OCI-LY7 (cell line): ENCODE results near the gene ENOSF1. TPM values are rescaled to one million over a fixed set of nuclear protein-coding genes. Genes with fewer than 3 reads are reported as not detected.

Experiments used
- BruUV-seq: library from RNA; stranded (reverse); fragments of 400-500 nt; replicated peaks from 2 replicates; lab custom pipeline; 2021; lab: Mats Ljungman, UMichigan
- CTCF ChIA-PET: fragments of 300-600 bp; sonication (Branson Sonifier 250); formaldehyde crosslinking; loops from one replicate; lab custom pipeline; 2022; ENCODE audit warnings: antibody characterized with exemption; ENCODE audit not compliant: unreplicated experiment; lab: Charles Lee
- POLR2A ChIA-PET: fragments of 300-600 bp; sonication (Branson Sonifier 250); formaldehyde crosslinking; loops from one replicate; lab custom pipeline; 2022; ENCODE audit warnings: antibody characterized with exemption; lab: Charles Lee
- DNase-seq: peaks from one replicate; pipeline ENCODE4 v3.0.0-alpha.2; 2015; ENCODE audit warnings: low spot score
- H2AFZ ChIP-seq: fragments of 200-600 bp; sonication (generic), shearing (Covaris generic); 2 replicates; pipeline ENCODE4 v1.6.1; 2014; ENCODE audit warnings: mild to moderate bottlenecking, antibody characterized with exemption, low read length, moderate library complexity
- H3K27ac ChIP-seq: fragments of 200-600 bp; sonication (generic); 2 replicates; pipeline ENCODE4 v1.5.1; 2014; ENCODE audit warnings: mixed run types, low read depth, mild to moderate bottlenecking, moderate library complexity, low read length, inconsistent platforms; ENCODE audit not compliant: poor library complexity, severe bottlenecking
- H3K36me3 ChIP-seq: fragments of 200-600 bp; sonication (generic); 2 replicates; pipeline ENCODE4 v1.6.1; 2014; ENCODE audit warnings: mild to moderate bottlenecking, antibody characterized with exemption, low read length, moderate library complexity, mixed read lengths; ENCODE audit not compliant: insufficient read depth
- H3K4me1 ChIP-seq: fragments of 200-600 bp; sonication (generic); 2 replicates; pipeline ENCODE4 v1.5.1; 2014; ENCODE audit warnings: mild to moderate bottlenecking, low read length; ENCODE audit not compliant: insufficient read depth, poor library complexity, severe bottlenecking
- H3K4me2 ChIP-seq: fragments of 200-600 bp; sonication (generic); 2 replicates; pipeline ENCODE4 v1.6.1; 2014; ENCODE audit warnings: mild to moderate bottlenecking, low read length
- H3K4me3 ChIP-seq: fragments of 200-600 bp; sonication (generic); 2 replicates; pipeline ENCODE4 v1.5.1; 2014; ENCODE audit warnings: mild to moderate bottlenecking, low read depth, low read length; ENCODE audit not compliant: poor library complexity, severe bottlenecking
- H3K79me2 ChIP-seq: fragments of 200-600 bp; sonication (generic); 2 replicates; pipeline ENCODE4 v1.6.1; 2016; ENCODE audit warnings: low read depth, mild to moderate bottlenecking, low read length, moderate library complexity, mixed read lengths; ENCODE audit not compliant: insufficient read depth
- H3K9me2 ChIP-seq: fragments of 200-600 bp; sonication (generic); 2 replicates; pipeline ENCODE4 v1.6.1; 2016; ENCODE audit warnings: mild to moderate bottlenecking, low read length, mixed read lengths; ENCODE audit not compliant: insufficient read depth
- H3K9me3 ChIP-seq: fragments of 200-600 bp; sonication (generic); 2 replicates; pipeline ENCODE4 v1.6.1; 2014; ENCODE audit warnings: mild to moderate bottlenecking, mixed run types, low read length, mixed read lengths
- H4K20me1 ChIP-seq: fragments of 200-600 bp; sonication (generic); 2 replicates; pipeline ENCODE4 v1.6.1; 2014; ENCODE audit warnings: mild to moderate bottlenecking, antibody characterized with exemption, low read length, moderate library complexity, mixed read lengths; ENCODE audit not compliant: insufficient read depth
- CTCF ChIP-seq: fragments of 200-600 bp; sonication (generic); conservative IDR thresholded peaks from 2 replicates; pipeline ENCODE4 v1.5.1; 2014; ENCODE audit warnings: mild to moderate bottlenecking, antibody characterized with exemption, low read length, moderate library complexity, mixed read lengths
- EZH2phosphoT487 ChIP-seq: fragments of 200-600 bp; sonication (generic); IDR thresholded peaks from 2 replicates; pipeline ENCODE4 v1.6.1; 2018; ENCODE audit warnings: low read depth, borderline replicate concordance, mild to moderate bottlenecking, mixed run types, antibody characterized with exemption, low read length, moderate library complexity, mixed read lengths
- intact Hi-C: fragments of 100-400 bp; cut with micrococcal nuclease; formaldehyde crosslinking; loops from one replicate; pipeline ENCODE4 v1.10.0; 2022; ENCODE audit not compliant: unreplicated experiment
- total RNA-seq, 2 experiments: library from RNA; depleted of rRNA in 1 of 2; stranded (reverse); fragments of >200 nt in 1 of 2; shearing (Covaris generic) in 1 of 2; gene quantifications; 2 replicates each; pipeline ENCODE4 v1.2.3, GENCODE V29; 2014 to 2022

The ENOSF1 gene
- total RNA-seq, 2 experiments from 2014 or later = 40.1 to 44.0 TPM

- Histone ChIP-seq H3K9me3 (no peaks in the 10 kb centered on the region), H3K4me3 (no peak overlapping the region), H3K4me1 (no peaks in the 10 kb centered on the region), H4K20me1 (no peaks in the 10 kb centered on the region), H3K27ac (no peak overlapping the region), H3K4me2 (no peak overlapping the region), H3K9me2 (no peaks in the 10 kb centered on the region), H3K36me3 (peaks cover 54% of the 10 kb centered on the region), H2AFZ (no peak overlapping the region), H3K79me2 (no peaks in the 10 kb centered on the region)
- DNase-seq = no peak
- TF ChIP-seq CTCF (no peak), EZH2phosphoT487 (no peak)
- ChIA-PET CTCF (no interaction called here), POLR2A (no interaction called here)
- intact Hi-C loops = no loop called here
- no TSS peak for BruUV-seq
Measured at GRCh38 chr18:678482-679182, 33.8 kb downstream of the ENOSF1 start.

- Histone ChIP-seq H3K79me2 (no peaks in the 10 kb centered on the region), H3K27ac (no peak overlapping the region), H3K9me3 (no peaks in the 10 kb centered on the region), H4K20me1 (no peaks in the 10 kb centered on the region), H3K4me2 (no peak overlapping the region), H2AFZ (no peak overlapping the region), H3K4me1 (no peaks in the 10 kb centered on the region), H3K4me3 (no peak overlapping the region), H3K36me3 (peaks cover 60% of the 10 kb centered on the region), H3K9me2 (no peaks in the 10 kb centered on the region)
- DNase-seq = no peak
- intact Hi-C loops = no loop called here
- no TSS peak for BruUV-seq
- ChIA-PET CTCF (no interaction called here), POLR2A (interaction anchor here (0.6 kb wide), 1 partner anchor 94 kb away, joined by 3 read pairs; no protein-coding TSS in a partner anchor)
- no peak for TF ChIP-seq CTCF
- no peak for TF ChIP-seq EZH2phosphoT487
Measured at GRCh38 chr18:677951-678381, 34.5 kb downstream of the ENOSF1 start.

- Histone ChIP-seq H4K20me1 (no peaks in the 10 kb centered on the region), H3K36me3 (peaks cover 68% of the 10 kb centered on the region), H3K9me2 (no peaks in the 10 kb centered on the region), H3K4me1 (no peaks in the 10 kb centered on the region), H3K4me2 (no peak overlapping the region), H3K4me3 (no peak overlapping the region), H3K79me2 (no peaks in the 10 kb centered on the region), H3K27ac (no peak overlapping the region), H3K9me3 (no peaks in the 10 kb centered on the region), H2AFZ (no peak overlapping the region)
- ChIA-PET POLR2A (interaction anchor here (0.6 kb wide), 1 partner anchor 95 kb away, joined by 3 read pairs; no protein-coding TSS in a partner anchor), CTCF (no interaction called here)
- no peak for DNase-seq
- intact Hi-C loops = no loop called here
- no TSS peak for BruUV-seq
- TF ChIP-seq CTCF (no peak), EZH2phosphoT487 (no peak)
Measured at GRCh38 chr18:677145-677544, 35.3 kb downstream of the ENOSF1 start.
